OCI-LY3 (cell line): Measurements from ENCODE around the gene PSMA6.

Source experiments
- H2AFZ ChIP-seq: fragments of 200-600, 300-600 bp; shearing (Covaris generic); 2 replicates; pipeline ENCODE4 v1.6.0; 2014; ENCODE audit warnings: antibody characterized with exemption, low read depth, low read length
- H3K27ac ChIP-seq: fragments of 200-600, 300-600 bp; sonication (generic); 2 replicates; pipeline ENCODE4 v1.5.1; 2014; ENCODE audit warnings: mild to moderate bottlenecking, low read length, moderate library complexity, mixed read lengths
- H3K27me3 ChIP-seq: fragments of 200-600, 300-600 bp; sonication (generic); 2 replicates; pipeline ENCODE4 v1.6.1; 2014; ENCODE audit warnings: low read depth, low read length, mixed read lengths
- H3K36me3 ChIP-seq: fragments of 200-600, 300-600 bp; sonication (generic); replicated peaks from 2 replicates; pipeline ENCODE3; 2014; ENCODE audit warnings: low read depth, low read length, mixed read lengths
- H3K4me1 ChIP-seq: fragments of 300-600, 200-600 bp; sonication (generic); 2 replicates; pipeline ENCODE4 v1.6.1; 2014; ENCODE audit warnings: low read length, mixed read lengths
- H3K4me2 ChIP-seq: fragments of 200-600, 300-600 bp; sonication (generic); 2 replicates; pipeline ENCODE4 v1.6.1; 2014; ENCODE audit warnings: low read length, mixed read lengths
- H3K4me3 ChIP-seq: fragments of 300-600, 200-600 bp; sonication (generic); 2 replicates; pipeline ENCODE4 v1.5.1; 2014; ENCODE audit warnings: antibody characterized with exemption, mild to moderate bottlenecking, low read length, moderate library complexity
- H3K79me2 ChIP-seq: fragments of 300-600, 200-600 bp; shearing (Covaris generic); 2 replicates; pipeline ENCODE4 v1.6.1; 2014; ENCODE audit warnings: mild to moderate bottlenecking, low read length, mixed read lengths
- H3K9ac ChIP-seq: fragments of 300-600, 200-600 bp; shearing (Covaris generic); 2 replicates; pipeline ENCODE4 v1.6.0; 2014; ENCODE audit warnings: mild to moderate bottlenecking, low read length, moderate library complexity
- H3K9me3 ChIP-seq: fragments of 200-600, 300-600 bp; shearing (Covaris generic); 2 replicates; pipeline ENCODE4 v1.6.1; 2014; ENCODE audit warnings: low read length, mixed read lengths; ENCODE audit not compliant: insufficient read depth
- H4K20me1 ChIP-seq: fragments of 200-600, 300-600 bp; sonication (generic); 2 replicates; pipeline ENCODE4 v1.6.1; 2016; ENCODE audit warnings: low read length, mixed read lengths; ENCODE audit not compliant: insufficient read depth
- EZH2phosphoT487 ChIP-seq: fragments of 200-600 bp; shearing (Covaris generic); IDR thresholded peaks from 2 replicates; pipeline ENCODE4 v1.6.1; 2018; ENCODE audit warnings: antibody characterized with exemption, mixed run types, low read depth
- TF ChIP-seq, protein P1 (sequence below): fragments of 200-600, 300-600 bp; sonication (generic); IDR thresholded peaks from 2 replicates; pipeline ENCODE4 v1.5.1; 2014; ENCODE audit warnings: antibody characterized with exemption, low read length, low read depth

PSMA6 gene

DNA sequence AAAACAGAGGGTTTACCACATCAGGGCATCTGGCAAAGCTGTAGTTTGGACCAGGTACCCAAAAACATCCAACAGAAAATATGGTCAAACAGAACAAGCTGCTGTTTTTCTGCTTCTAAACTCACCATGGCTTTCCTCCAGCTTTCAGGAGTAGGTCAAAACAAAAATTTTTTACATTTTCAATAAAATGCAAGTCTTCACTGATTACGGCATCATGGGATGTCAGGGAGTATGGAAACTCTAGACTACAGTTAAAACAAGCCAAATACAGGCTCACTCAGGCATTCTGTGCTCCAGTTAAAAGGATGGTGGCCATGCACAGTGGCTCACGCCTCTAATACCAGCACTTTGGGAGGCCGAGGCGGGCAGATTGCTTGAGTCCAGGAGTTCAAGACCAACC, 47.1 kb upstream of the PSMA6 start:
- Histone ChIP-seq H3K4me3 (no peak overlapping the region), H3K27ac (no peak overlapping the region), H3K4me1 (no peaks in the 10 kb centered on the region), H3K4me2 (no peak overlapping the region), H4K20me1 (no peaks in the 10 kb centered on the region), H3K9ac (no peak overlapping the region), H3K79me2 (no peaks in the 10 kb centered on the region), H2AFZ (no peak overlapping the region), H3K27me3 (no peaks in the 10 kb centered on the region), H3K36me3 (no peaks in the 10 kb centered on the region), H3K9me3 (no peaks in the 10 kb centered on the region)
- TF ChIP-seq, protein P1, sequence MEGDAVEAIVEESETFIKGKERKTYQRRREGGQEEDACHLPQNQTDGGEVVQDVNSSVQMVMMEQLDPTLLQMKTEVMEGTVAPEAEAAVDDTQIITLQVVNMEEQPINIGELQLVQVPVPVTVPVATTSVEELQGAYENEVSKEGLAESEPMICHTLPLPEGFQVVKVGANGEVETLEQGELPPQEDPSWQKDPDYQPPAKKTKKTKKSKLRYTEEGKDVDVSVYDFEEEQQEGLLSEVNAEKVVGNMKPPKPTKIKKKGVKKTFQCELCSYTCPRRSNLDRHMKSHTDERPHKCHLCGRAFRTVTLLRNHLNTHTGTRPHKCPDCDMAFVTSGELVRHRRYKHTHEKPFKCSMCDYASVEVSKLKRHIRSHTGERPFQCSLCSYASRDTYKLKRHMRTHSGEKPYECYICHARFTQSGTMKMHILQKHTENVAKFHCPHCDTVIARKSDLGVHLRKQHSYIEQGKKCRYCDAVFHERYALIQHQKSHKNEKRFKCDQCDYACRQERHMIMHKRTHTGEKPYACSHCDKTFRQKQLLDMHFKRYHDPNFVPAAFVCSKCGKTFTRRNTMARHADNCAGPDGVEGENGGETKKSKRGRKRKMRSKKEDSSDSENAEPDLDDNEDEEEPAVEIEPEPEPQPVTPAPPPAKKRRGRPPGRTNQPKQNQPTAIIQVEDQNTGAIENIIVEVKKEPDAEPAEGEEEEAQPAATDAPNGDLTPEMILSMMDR = no peak
- no peak for TF ChIP-seq EZH2phosphoT487

DNA sequence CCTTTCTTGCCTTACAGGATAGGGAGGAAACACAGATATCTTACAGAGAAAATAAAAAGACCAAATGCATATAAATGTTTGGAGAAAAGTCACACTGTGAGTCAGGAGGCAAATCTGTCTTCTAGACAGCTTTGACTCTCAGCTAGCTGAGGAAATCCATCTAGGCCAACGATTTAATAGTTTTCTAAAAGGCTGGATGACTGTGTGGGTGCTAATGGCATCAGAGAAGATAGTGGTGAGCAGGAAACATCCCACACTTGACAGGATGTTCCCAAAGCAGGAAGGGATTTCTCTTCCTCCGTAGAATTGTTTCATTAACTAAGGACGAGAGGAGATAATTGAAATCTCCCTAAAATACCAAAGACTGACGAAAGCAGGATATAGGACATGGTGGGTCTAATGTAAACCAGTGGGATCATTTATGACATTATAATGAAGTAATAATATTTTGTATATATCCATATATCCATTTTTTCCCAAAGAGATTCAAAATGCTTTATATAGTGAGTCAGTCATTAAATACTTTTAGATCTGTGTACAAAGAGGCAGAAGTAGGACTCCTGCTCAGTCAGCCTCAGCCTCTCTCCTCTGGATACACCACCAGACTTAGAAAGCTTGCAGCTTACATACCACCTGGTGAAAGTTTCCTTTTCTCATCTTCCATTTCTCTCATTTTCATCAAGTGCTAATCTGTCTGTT, 44.3 kb upstream of the PSMA6 start:
- Histone ChIP-seq H3K4me2 (no peak overlapping the region), H4K20me1 (no peaks in the 10 kb centered on the region), H3K4me3 (no peak overlapping the region), H3K9me3 (no peaks in the 10 kb centered on the region), H3K27me3 (no peaks in the 10 kb centered on the region), H3K9ac (no peak overlapping the region), H3K27ac (no peak overlapping the region), H3K4me1 (no peaks in the 10 kb centered on the region), H2AFZ (no peak overlapping the region), H3K79me2 (no peaks in the 10 kb centered on the region), H3K36me3 (no peaks in the 10 kb centered on the region)
- no peak for TF ChIP-seq EZH2phosphoT487
- TF ChIP-seq, protein P1 = no peak

DNA sequence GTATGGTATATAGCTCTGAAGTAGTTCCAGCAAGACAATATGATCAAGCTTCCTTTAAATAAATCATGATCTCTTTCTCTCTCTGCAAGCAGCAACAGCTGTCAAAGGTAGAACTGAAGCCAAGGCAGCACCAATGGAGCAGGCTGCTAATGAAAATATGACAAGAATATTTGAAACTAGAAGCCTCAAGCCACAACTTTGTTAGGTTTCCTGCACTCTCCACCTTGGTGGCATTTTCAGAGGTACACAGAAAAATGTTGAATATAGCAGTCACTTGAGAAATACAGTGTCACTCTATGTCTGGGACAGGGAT, 43.8 kb upstream of the PSMA6 start:
- H2AFZ ChIP-seq = no peak overlapping the region
- no peaks in the 10 kb centered on the region for H3K27me3 ChIP-seq
- H3K9ac ChIP-seq = no peak overlapping the region
- H3K36me3 ChIP-seq = no peaks in the 10 kb centered on the region
- H3K27ac ChIP-seq = no peak overlapping the region
- no peaks in the 10 kb centered on the region for H3K4me1 ChIP-seq
- no peak overlapping the region for H3K4me2 ChIP-seq
- no peaks in the 10 kb centered on the region for H3K9me3 ChIP-seq
- H3K4me3 ChIP-seq = no peak overlapping the region
- H3K79me2 ChIP-seq = no peaks in the 10 kb centered on the region
- TF ChIP-seq EZH2phosphoT487 = no peak
- TF ChIP-seq, protein P1 = no peak
- no peaks in the 10 kb centered on the region for H4K20me1 ChIP-seq

DNA sequence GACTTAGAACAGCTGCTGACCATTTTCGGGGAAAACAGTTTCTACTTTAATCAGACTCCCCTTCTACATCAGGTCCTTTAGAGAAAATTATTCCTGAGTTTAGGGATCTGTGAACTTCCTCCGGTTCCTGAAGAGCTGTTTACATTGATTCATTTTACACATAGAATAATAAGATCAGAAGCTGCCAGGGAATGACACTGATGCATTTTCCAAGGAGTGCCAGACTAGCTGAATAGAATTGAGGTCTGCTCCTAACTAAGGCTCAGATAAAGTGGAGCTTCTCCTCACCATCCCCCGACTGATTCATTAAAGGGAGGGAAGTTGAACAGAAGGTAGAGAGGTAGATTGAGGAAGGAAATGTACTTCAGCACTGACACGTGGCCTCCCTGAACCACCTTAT, 41.9 kb upstream of the PSMA6 start:
- H3K79me2 ChIP-seq = no peaks in the 10 kb centered on the region
- H2AFZ ChIP-seq = no peak overlapping the region
- H3K4me3 ChIP-seq = no peak overlapping the region
- H3K4me1 ChIP-seq = peaks cover 5% of the 10 kb centered on the region
- no peak overlapping the region for H3K27ac ChIP-seq
- no peaks in the 10 kb centered on the region for H3K36me3 ChIP-seq
- no peaks in the 10 kb centered on the region for H4K20me1 ChIP-seq
- H3K9ac ChIP-seq = no peak overlapping the region
- H3K27me3 ChIP-seq = no peaks in the 10 kb centered on the region
- TF ChIP-seq, protein P1 = no peak
- no peak for TF ChIP-seq EZH2phosphoT487
- H3K4me2 ChIP-seq = no peak overlapping the region
- no peaks in the 10 kb centered on the region for H3K9me3 ChIP-seq
